Skeletal muscle cell (primary cell): ENCODE measurements around the gene FHIT.

ENCODE experiments used
- DNase-seq: peaks from one replicate; pipeline ENCODE4 v3.0.0-alpha.2; 2010; ENCODE audit warnings: low read depth
- H3K4me3 ChIP-seq: 2 replicates; pipeline ENCODE4 v1.5.1; 2011; ENCODE audit warnings: low read depth, mild to moderate bottlenecking, control low read depth, low read length, moderate library complexity

Gene FHIT

DNA sequence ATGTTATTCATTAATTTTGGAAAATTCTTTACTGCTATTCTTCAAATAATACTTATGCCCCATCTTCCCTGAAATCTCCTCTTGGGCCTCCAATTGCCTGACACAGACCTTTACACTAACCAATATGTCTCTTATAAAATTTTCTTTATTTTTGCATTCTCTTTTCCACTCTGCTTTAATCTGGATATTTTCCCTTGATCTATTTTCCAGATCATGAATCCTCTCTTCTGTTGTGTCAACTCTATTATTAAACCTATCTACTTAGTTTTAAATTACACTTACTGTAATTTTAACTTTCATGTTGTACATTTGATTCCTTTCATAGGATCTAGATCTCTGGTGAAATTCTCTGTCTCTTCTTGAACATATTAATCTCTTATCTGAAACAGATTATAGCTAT is 278.7 kb downstream of the FHIT start:
- DNase-seq, result no peak

DNA sequence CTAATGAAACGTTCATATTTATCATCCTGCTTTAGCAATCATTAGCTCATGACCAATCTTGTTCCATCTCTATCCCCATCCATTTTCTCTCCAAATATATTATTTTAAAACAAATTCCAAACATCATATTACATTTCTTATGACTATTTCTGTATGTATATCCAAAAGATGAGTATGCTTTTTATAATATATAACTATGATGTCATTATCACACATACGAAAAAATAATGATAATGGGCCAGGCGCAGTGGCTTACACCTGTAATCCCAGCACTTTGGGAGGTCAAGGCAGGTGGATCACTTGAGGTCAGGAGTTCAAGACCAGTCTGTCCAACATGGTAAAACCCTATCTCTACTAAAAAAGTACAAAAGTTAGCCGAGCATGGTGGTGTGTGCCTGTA is 280.4 kb downstream of the FHIT start:
- no peak for DNase-seq
- no peak overlapping the region for H3K4me3 ChIP-seq

More for the DNA sequence above, 278.7 kb downstream of the FHIT start:
- no peak overlapping the region for H3K4me3 ChIP-seq

DNA sequence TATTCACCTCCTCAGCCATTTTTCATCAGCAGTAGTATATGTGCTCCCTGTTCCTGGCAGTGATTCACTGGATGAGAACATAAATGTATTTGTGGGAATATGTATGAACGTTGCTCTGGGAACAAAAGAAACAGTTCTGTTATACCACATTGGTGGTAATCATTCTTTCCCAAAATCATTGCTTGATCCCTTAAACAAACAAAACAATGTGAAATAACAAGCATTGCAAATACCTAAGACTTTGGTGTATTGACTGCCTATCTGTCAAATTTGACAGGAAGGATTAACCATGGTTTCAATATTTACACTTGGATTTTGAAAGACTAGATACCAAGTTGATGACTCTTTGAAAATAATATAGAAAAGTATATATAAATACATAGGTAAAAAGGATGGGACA is 284.1 kb downstream of the FHIT start:
- no peak for DNase-seq
- H3K4me3 ChIP-seq, result no peak overlapping the region

DNA sequence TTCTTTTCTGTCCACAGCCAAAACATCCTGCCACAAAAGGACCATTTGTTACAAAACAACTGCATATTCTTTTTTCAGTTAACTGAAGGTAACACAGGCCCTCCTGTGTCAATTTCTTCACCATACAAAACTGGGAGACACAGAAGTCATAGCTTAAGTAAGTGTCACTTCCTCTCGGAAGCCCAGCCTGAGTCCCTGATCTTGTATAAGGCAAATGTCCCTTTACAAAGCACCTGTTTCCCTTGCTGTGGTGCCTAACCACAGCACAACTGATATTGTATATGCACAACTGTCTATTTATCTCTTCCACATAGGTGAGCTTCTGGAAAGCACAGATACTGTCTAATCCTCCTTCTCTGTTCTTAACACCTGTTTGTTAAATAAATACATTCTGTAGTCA is 293.7 kb downstream of the FHIT start:
- no peak for DNase-seq
- no peak overlapping the region for H3K4me3 ChIP-seq

DNA sequence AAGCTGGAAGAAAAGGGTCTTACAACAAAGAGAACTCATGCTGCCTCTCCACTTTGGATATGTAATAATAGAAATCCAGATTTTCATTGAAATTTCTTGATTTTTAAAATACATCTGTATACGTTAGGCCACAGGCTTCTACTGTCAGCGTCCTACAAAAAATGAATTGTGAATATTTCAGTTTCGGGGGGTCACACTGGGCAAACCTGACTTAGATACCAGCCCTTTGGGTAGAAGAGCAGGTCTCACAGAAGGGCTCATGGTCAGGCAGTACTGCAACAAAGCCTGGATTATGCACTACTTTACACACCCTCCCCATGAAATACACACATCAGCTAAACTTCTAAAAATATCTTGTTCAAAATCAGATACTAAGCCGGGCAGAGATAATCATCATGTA is 294.5 kb downstream of the FHIT start:
- no peak overlapping the region for H3K4me3 ChIP-seq
- DNase-seq, result no peak

DNA sequence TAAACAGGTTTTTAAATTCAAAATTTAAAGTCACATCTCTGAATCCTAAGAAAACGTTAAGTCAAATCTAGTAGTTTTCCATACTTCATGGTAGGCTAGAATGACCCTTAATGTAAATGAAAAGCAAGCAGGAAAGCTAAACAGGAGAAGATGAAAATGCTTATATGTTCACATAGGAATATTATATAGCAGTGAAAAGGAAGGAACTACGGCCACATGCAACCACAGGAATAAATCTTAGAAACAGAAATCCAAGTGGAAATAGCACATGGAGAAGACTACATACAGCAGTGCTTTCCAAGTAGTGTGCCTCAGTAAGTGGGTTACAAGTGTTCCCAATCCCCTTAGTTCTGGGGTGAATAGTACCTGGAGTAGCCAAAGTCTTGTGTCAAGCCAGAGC is 296.2 kb downstream of the FHIT start:
- DNase-seq, result no peak
- no peak overlapping the region for H3K4me3 ChIP-seq

DNA sequence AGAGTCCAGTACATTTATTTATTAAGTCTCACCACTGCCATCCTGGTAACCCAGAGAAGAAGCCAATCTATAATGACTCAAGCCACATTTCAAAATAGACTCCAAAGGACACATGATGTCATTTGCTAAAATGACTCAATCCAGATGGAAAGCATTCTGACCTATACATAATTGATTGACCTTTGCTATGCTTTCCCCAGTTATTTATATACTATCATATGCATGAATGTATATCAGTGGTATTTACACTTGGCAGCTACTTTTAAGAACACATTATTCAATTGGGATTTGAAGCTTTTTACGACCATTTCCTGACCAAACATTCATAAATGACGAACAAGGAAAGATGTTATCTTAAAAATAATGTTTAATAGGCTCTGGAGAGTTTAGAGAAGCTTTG is 297.2 kb downstream of the FHIT start:
- no peak overlapping the region for H3K4me3 ChIP-seq
- DNase-seq, result peak; percentile 72

DNA sequence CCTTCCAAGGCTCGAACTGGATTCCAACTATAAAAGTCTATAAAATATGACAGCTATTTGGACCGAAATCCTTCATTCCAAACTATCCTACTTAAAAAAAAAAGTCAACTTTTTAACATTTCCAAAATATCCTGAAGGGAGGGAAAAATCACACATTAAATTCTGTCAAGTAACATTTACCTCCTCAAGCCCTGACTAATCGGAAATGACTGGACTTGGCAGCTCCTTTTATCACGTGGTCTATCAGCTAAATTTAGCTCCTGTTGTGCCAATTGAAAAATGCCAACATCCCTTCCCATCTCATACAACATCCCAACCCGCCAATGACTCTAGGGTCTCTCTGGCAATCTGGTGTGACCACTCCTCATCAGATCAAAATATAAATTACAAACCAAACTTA is 297.9 kb downstream of the FHIT start:
- DNase-seq, result peak; percentile 31
- no peak overlapping the region for H3K4me3 ChIP-seq

DNA sequence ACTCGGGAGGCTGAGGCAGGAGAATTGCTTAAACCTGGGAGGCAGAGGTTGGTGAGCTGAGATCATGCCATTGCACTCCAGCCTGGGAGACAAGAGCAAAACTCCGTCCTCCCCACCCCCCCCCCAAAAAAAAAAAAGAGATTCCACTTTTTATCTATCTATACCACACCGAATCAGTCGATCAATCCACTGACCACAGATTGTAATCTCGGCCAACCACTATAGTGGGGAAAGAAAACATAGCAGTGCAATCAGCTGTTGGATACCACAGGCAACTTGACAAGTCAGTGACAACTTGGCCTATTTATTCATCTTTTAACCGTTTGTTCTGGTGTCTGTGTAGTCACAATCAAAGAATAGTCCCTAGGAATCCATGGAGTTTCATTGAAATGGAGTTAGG is 299.2 kb downstream of the FHIT start:
- DNase-seq, result no peak
- no peak overlapping the region for H3K4me3 ChIP-seq

DNA sequence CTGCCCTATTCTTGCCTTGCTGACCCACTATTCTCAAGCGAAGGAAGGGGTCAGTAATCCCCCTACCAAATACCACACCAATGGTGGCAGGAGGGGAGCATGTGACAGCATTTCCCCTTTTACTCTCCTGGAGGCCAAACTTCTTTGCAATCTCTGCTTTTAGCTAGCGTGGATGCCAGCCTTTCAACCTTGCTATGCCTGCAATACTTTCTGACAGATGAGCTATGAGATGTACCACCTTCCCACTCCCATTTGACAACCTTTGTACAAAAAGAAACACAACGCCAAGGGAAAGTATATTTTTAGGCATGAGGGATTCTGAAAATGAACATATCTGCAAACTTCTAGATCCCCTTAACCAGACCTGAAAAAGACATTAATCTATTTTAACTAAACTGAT is 302.1 kb downstream of the FHIT start:
- no peak for DNase-seq
- H3K4me3 ChIP-seq, result no peak overlapping the region

DNA sequence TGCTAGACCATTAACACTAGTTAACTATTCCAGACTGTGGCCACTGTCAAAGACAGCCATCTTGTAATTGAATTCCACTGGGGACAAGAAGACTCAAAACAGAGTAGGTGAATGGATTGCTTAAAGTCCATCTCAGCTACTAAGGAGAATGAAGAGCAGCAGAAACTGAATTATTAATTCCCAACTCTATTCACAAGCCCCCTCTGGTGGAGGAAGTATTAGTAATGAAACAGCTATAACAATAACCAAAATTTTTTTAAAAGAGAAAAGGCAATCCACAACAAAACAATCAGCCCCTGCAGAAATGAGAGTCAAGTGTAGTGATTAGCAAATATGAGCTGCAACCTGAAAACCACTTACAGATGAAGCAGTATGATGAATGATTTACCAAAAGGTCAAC is 302.8 kb downstream of the FHIT start:
- H3K4me3 ChIP-seq, result no peak overlapping the region
- DNase-seq, result no peak

DNA sequence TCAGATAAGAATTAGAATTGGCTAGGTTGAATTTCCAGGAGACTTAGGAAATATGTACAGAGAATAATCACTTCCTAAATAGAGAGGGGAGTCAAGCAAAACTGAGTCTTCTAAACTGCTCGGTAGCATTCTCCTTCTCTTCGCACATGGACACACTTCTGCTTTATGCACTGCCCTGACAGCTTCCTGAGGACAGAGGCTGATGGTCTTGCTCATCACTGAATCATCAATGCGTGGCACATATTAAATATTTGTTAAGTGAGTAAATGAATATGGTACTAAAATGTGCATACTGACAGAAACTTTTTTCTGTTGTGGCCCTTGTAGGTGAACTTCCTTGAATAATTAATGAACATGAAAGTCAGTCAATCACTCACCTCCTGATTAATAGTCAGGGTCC is 315.5 kb downstream of the FHIT start:
- DNase-seq, result peak; percentile 61
- H3K4me3 ChIP-seq, result no peak overlapping the region

DNA sequence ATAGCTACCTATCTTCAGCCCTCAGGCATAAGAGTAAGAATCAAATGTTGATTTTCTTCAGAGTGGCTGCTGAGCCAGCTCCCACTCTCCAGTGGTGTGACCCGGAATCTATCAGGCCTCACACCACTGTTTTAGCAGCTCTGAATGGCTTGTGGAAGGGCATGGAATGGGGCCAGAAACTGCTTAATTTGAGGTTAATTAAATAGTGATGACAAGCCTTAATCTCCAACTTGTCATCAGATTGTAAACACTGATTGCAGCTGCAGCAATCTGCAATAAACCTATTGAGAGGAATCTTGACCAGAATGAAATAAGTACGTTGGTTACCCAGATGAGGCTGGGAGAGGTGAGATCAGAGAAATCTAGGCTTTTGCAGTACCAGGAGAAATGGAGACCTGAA is 317.4 kb downstream of the FHIT start:
- DNase-seq, result peak; percentile 70
- no peak overlapping the region for H3K4me3 ChIP-seq

DNA sequence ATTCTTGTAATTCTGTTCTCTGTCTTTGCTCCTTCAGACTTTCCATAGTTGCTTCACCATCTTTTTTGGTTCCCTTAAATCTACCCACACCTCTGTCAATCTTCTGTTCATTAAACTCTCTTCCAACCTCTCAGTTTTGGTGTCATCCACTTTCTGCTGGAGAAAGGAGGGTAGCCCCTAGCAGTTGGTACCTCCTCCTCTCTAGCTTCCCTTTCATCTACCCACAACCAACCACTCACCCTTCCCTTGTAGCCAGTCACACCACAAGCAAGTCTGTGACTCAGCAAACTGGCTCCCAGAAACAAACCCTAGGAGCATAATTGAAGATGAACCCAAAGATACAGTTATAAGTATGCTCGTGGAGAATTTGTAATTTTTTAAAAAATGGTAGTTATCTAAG is 318.6 kb downstream of the FHIT start:
- H3K4me3 ChIP-seq, result no peak overlapping the region
- no peak for DNase-seq

DNA sequence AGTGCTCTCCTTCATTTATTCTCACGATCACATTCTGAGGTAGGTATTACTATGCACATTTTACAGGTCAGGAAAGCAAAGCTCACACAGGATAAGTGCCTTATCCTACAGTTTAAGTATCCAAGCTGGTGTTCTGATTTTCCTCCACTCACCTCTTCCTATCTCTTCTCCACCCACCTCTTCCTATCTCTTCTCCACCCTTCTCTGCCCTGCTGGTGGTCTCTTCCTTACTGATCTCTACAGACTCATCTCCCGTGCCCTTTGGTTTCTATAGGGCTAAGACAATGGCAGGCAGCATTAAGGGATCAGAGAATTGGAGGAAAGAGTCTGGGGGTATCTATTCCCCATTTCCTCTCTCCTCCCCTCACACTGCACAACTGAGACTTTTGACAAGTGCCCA is 319.1 kb downstream of the FHIT start:
- no peak for DNase-seq
- H3K4me3 ChIP-seq, result no peak overlapping the region

DNA sequence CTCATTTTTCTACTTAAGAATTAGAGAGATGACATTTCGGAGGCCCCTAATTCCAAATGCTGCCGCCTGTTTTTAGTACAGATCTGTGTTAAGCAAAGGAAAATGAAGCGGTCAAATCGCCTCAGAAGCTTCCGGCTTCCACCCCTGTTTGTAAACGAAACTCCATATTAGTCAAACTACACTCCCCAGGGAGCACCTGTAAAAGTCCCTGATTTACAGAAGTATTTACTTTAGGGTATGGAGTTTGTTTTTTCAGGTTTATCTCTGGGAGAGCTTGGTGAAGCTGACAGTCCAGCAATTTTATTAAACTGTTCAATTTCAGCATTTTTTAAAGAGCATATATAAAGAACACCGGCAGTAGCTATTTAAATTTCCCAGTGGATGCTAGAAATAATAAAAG is 319.8 kb downstream of the FHIT start:
- no peak overlapping the region for H3K4me3 ChIP-seq
- DNase-seq, result no peak

DNA sequence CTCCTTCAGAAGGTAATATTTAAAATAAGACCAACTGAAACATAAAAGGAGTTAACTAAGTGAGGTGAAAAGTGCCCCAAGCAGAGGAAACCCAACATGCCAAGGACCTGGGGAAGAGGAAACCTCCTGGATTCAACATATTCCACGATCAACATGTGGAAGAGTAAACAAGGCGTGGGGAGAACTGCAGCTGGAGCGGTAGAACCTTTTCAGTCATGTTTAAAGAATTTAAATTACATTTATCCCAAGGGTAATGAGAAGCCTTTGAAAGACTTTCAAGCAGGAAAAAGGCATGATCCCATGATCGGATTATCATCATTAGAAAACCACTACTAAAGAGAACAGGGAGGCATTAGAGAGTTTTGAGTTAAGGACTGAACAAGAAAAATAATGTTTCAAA is 330.7 kb downstream of the FHIT start:
- DNase-seq, result peak; percentile 4
- H3K4me3 ChIP-seq, result no peak overlapping the region

DNA sequence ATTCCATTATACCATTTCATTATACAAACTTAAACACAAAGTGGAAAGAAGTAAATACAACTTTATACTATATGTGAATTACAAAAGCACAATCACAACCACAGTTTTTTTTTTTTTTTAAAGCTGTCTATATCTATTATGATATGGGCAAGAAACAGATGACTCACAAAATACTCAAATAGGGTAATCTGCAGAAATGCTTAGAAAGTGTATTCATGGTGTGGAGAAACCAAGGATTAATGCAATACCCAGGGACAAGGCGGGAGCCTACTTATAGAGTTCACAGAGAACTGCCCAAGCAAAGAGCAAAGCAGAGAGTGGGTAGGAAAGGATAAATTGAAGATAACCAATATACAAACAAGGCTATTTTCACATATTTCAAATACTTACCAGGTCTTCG is 332.0 kb downstream of the FHIT start:
- peak; percentile 11 for DNase-seq
- no peak overlapping the region for H3K4me3 ChIP-seq

DNA sequence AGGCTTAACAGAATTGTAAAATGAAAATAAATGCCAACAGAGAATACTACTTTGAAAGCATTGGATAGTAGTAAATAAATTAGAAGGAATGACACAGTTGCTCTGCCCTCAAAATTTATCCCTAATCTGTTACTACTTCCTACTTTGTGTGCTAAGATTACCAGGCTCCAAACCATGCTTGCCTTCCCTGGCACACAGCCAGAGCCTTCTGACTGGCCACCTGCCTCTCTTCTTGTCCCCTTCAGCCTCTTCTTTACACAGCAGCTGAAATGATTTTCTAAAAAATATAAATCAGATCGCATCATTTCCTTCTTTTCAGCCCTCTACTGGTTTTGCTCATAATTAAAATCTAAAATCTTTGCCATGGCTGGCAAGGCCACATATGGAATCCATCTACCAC is 334.1 kb downstream of the FHIT start:
- no peak overlapping the region for H3K4me3 ChIP-seq
- no peak for DNase-seq

DNA sequence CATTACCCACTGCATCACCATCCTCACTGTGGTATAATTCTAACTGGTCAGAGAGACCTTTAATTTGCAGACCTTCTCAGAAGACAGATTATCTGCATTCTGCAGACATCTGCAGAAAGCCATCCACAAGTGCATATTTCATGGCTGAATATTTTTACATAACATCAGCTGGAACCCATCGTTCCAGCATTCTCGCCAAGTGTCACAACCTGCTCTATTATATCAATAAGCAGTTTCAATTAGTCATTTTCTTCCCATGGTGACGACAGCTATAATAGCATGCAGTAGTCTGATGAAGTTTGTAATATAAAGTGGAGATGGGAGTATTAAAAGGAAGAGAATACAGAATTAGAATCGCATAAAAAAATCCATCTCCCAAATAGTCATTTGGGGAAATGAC is 334.7 kb downstream of the FHIT start:
- DNase-seq, result peak; percentile 2
- H3K4me3 ChIP-seq, result no peak overlapping the region

DNA sequence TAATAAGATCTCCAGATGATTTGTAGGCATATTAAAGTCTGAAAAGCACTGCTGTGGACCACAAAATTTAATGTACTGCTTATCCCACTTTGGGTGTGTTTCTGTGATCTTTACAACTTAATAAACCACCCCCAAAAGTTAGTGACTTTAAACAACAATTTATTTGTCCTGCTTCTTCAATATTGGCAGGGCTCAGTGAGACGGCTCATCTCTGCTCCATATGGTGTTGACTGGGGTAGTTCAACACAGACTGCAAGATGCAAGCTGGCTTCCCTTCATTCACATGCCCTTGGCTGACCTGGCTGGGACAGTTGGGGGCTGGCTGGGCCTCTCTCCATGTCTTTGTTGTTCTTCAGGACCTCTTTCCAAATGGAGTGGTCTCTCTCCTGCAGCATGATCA is 337.8 kb downstream of the FHIT start:
- H3K4me3 ChIP-seq, result no peak overlapping the region
- DNase-seq, result no peak

DNA sequence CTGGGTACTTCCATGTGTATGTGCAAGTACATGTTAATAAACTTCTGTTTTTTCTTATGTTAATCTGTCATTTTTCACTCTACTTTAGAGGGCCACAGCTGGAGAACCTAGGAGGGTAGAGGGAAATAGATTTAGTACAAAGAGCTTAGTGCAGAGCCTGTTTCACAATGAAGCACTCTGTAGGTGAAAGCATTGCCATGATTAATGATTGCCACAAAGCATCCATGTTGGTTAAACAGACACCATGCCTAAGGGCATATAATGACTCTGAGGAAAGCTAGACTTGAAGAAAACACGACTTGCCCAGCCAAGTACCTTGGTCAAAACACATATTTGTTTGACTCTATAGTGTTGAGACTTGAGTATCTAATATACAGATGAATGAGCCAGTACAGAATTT is 338.4 kb downstream of the FHIT start:
- no peak for DNase-seq

DNA sequence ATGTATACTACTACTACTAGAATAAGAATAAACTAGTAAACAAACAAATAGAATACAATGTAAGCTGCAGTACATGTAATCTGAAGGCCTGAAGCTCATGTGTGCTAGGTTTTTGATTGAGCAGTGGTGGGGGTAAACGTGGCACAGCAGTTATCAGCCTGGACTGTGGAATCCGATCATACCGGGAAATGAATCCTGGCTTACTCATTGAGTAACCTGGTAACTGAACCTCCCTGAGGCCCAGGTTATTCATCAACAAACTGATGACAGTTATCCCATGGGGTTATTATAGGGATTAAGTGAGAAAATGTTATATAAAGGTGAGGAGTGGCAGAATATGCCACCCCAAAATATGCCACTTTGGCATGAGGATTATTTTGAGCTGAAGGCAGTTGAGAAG is 339.1 kb downstream of the FHIT start:
- H3K4me3 ChIP-seq, result no peak overlapping the region
- DNase-seq, result no peak

More for the DNA sequence above, 338.4 kb downstream of the FHIT start:
- no peak overlapping the region for H3K4me3 ChIP-seq
